Effector memory CD4-positive, alpha-beta T cell (primary cell): ENCODE data around the gene ABCF2.

Experiments
- DNase-seq, 3 donors: peaks; one replicate each; pipeline ENCODE4 v3.0.0-alpha.2; 2020
- H3K27ac ChIP-seq: 2 replicates; pipeline ENCODE4 v1.7.0; 2013; ENCODE audit warnings: mild to moderate bottlenecking, low read length, moderate library complexity; ENCODE audit not compliant: insufficient read depth, poor library complexity, severe bottlenecking
- H3K27me3 ChIP-seq: replicated peaks from 2 replicates; pipeline ENCODE4 v1.7.0; 2013; ENCODE audit warnings: mild to moderate bottlenecking, low read length; ENCODE audit not compliant: insufficient read depth, control insufficient read depth, poor library complexity, severe bottlenecking
- H3K36me3 ChIP-seq: 2 replicates; pipeline ENCODE4 v1.7.0; 2013; ENCODE audit warnings: mild to moderate bottlenecking, low read length, moderate library complexity; ENCODE audit not compliant: control insufficient read depth, insufficient read depth
- H3K4me1 ChIP-seq: 2 replicates; pipeline ENCODE4 v1.7.0; 2013; ENCODE audit warnings: low read length, mild to moderate bottlenecking; ENCODE audit not compliant: control insufficient read depth, insufficient read depth, poor library complexity, severe bottlenecking
- H3K4me3 ChIP-seq: 2 replicates; pipeline ENCODE4 v1.7.0; 2013; ENCODE audit warnings: low read length, low read depth, mild to moderate bottlenecking; ENCODE audit not compliant: insufficient read depth, poor library complexity, severe bottlenecking
- H3K9me3 ChIP-seq: 2 replicates; pipeline ENCODE4 v1.7.0; 2013; ENCODE audit warnings: mild to moderate bottlenecking, low read length, moderate library complexity; ENCODE audit not compliant: control insufficient read depth

The ABCF2 gene

DNA sequence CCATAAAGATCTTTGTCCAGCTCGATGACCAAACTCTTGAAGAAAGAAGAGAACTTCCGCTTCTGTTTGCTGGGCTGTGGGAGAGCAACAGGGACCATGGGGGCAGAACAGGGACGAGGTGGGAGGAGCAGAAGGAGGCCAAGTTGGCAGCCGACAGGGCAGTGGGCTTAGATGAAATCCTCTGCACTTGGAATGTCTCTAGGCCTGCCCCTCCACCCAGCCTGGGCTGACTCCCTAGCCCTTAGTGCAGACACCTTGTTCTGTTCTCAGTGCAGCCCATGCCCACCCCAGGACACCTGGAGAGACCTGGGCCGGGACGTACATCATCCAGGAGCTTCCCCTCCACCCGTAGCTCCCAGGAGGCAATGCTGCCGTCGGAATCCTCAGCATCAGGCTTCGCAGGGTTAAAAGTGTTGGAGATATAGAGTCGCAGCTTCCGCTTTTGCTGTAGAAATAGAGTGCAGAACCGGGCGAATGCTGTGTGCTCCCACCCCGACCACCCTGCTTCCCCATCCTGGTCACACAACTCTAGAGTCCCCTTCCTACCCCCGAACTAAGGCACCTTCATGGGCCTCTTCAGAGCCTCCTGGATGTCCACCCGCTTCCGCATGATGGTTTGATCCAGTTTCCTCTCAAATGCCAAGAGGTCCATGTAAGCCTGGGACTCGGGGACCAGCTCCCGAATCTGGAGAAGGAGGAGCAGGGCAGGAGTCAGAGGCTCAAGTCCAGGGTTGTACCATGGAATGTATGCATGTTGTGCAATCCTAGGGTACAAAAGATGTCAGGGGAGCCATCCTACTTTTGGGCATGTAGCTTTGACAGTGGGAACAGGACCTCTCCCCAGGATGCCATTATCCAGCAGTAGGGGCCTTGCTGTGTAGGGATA lies 15.4 kb upstream of the ABCF2 start:
- DNase-seq, result no peak
- H3K4me1 ChIP-seq, result peaks cover 29% of the 10 kb centered on the region
- no peaks in the 10 kb centered on the region for H3K9me3 ChIP-seq
- no peak overlapping the region for H3K27ac ChIP-seq
- H3K36me3 ChIP-seq, result peaks cover 20% of the 10 kb centered on the region
- H3K27me3 ChIP-seq, result peaks cover 19% of the 10 kb centered on the region
- no peak overlapping the region for H3K4me3 ChIP-seq

DNA sequence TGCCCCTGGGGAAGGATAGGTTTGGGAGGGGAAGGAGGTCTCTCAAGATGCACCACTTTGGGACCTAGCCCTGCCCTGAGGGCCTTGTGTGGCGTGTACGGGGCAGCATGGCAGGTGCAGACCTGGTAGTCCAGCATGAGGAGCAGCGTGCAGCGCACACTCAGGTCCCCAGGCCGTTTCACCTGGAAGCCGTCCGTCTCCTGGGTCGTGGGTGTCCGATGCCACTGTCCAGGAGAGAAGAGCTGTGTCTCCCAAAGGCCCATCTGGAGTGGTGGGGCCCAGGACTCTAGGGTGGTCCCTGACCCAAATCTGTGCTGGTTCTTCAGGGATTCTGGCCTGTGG lies 14.7 kb upstream of the ABCF2 start:
- Histone ChIP-seq H3K36me3 (peaks cover 25% of the 10 kb centered on the region), H3K4me1 (peaks cover 29% of the 10 kb centered on the region)
- DNase-seq, result no peak

DNA sequence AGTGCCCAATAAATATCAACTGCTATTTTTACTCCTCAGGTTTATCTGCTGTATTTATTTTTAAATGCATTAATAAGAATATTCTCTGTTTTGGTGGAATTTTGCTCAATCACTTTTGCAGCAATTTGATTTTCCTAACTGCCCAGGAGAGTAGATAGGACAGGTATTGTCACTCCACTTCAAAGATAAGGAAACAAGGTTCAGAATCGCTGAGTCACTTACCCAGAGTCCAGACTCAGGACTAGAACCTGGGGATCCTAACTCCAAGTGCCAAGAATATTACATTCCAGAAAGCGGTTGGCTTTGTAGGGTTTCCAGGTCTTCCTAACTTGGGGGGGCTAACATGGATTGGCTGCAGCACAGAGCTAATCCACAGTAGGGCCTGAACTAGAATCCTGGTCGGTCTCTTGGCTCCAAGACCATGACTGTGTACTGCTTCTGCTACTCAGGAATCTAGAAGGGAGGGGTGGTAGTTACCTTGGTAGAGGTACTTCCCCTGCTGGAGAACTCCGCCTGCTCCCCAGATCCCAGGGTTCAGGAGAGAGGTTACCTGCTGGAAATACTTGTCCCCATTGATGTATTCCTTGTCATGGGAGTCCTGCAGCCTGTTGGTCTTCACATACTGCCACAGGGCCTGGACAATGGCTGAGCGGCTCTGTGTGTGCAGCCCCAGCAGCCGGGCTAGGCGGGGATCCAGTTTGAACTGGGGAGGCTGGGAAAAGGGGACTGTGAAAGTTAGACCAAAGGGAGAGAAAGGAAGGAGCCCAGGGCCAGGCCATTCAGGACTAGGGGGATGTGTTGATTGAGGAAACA lies 14.1 kb upstream of the ABCF2 start:
- DNase-seq, result no peak
- Histone ChIP-seq H3K27me3 (peaks cover 12% of the 10 kb centered on the region), H3K9me3 (no peaks in the 10 kb centered on the region), H3K36me3 (peaks cover 31% of the 10 kb centered on the region), H3K4me1 (peaks cover 29% of the 10 kb centered on the region), H3K27ac (no peak overlapping the region), H3K4me3 (no peak overlapping the region)

More for the DNA sequence above, 14.7 kb upstream of the ABCF2 start:
- H3K27me3 ChIP-seq, result peaks cover 14% of the 10 kb centered on the region
- no peak overlapping the region for H3K27ac ChIP-seq
- no peak overlapping the region for H3K4me3 ChIP-seq
- no peaks in the 10 kb centered on the region for H3K9me3 ChIP-seq

DNA sequence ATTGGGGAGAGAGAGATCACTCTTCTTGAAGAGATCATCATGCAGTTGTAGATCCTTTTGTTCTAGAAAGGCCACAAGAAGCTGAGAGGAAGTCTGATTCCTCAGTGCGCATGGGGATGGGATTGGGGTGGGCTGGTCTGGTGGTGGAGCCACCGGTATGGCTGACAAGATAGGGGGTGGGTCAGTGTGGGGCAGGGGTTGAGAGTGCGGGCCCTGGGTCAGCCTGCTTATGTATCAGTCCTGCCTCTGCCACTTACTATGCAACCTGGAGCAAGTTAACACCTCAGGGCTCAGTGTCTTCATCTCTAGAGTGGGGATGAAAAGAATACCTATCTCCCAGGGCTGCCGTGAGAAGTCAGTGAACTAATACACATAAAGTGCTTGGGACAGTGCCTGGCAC lies 13.5 kb upstream of the ABCF2 start:
- H3K36me3 ChIP-seq, result peaks cover 37% of the 10 kb centered on the region

DNA sequence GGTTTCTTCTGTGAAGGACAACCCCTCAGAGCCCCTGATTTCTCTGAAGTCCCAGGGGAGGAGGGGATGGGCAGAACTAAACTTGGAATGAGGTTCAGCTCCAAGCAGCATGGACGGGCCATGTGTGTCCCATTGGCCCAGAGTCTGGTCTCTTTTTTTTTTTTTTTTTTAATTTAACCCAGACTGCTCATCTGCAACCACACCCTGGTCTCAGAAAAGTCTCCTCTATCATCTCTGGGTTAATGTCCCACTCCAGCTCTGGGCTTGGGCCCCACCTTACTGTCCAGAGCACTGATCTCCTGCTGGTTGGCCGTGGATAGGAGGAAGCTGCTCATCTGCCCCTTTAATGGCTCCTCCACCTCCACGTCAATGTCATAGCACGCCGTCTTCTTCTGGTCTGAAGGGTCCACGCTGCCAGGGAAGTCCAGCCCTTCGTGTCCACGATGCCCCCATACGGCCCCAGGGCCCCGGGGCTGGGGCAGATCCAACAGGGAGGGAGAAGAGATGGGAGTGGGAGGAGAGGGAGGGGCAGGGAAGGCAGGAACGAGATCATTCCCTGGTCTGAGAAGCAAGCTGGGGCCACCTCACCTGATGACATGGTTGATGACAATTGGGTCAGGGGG lies 12.9 kb upstream of the ABCF2 start:
- Histone ChIP-seq H3K9me3 (no peaks in the 10 kb centered on the region), H3K4me1 (peaks cover 20% of the 10 kb centered on the region), H3K4me3 (no peak overlapping the region), H3K27ac (no peak overlapping the region), H3K27me3 (peaks cover 6% of the 10 kb centered on the region), H3K36me3 (peaks cover 43% of the 10 kb centered on the region)
- DNase-seq, result no peak

More for the DNA sequence above, 13.5 kb upstream of the ABCF2 start:
- Histone ChIP-seq H3K4me1 (peaks cover 24% of the 10 kb centered on the region), H3K27ac (no peak overlapping the region), H3K4me3 (no peak overlapping the region), H3K9me3 (no peaks in the 10 kb centered on the region), H3K27me3 (peaks cover 6% of the 10 kb centered on the region)
- no peak for DNase-seq

DNA sequence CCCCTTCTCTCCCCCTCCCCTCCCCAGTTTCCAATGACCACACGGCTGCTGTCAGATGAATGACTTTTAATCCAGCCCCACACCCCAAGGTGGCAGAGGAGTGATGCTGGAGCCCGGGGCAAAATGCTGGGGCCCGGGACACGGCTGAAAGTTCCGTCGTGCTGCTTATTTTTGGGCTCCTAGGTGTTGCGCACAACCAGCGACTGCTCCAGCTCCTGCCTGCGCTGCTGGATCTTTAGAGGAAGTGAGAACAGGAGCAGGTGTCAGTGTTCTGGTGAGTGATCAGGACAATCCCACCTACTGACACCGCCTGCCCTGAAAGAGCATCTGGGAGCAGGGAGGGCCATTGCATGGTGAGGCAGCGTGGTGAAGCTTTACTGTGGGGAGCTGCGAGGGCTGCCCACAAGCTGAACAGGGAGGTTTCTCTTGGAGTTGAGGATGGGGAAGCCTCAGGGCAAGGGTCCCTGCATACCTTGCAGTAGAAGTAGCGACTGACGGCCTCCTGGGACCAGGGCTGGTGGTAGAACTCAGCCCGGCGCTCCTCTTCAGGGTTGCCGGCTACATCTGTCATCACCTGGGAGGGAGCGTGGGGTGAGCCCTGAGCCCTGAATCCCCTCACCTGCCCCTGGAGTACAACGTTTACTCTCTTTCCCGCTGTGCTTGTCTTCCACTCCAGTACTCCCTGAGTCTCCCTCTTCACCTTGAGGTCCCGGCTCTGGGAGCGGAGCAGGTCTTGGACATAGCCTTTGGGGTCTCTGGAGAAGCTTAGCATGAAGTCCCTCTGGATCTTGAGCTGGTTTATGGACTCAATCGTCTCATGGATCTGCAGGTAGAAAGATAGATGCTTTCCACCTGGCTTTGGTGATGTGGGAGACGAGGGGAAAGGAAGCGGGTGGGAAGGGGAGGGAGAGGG lies 12.2 kb upstream of the ABCF2 start:
- no peak for DNase-seq
- Histone ChIP-seq H3K27ac (no peak overlapping the region), H3K27me3 (no peaks in the 10 kb centered on the region), H3K9me3 (no peaks in the 10 kb centered on the region), H3K36me3 (peaks cover 46% of the 10 kb centered on the region), H3K4me3 (no peak overlapping the region), H3K4me1 (peaks cover 15% of the 10 kb centered on the region)

DNA sequence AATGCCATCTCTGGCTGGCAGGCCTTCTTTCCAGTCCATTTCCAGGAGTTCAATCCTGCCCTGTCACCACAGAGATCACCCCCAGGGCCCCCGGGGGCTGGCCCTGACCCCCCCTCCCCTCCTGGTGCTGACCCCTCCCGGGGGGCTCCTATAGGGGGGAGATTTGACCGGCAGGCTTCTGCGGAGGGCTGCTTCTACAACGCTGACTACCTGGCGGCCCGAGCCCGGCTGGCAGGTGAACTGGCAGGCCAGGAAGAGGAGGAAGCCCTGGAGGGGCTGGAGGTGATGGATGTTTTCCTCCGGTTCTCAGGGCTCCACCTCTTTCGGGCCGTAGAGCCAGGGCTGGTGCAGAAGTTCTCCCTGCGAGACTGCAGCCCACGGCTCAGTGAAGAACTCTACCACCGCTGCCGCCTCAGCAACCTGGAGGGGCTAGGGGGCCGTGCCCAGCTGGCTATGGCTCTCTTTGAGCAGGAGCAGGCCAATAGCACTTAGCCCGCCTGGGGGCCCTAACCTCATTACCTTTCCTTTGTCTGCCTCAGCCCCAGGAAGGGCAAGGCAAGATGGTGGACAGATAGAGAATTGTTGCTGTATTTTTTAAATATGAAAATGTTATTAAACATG lies 11.3 kb upstream of the ABCF2 start:
- H3K4me3 ChIP-seq, result no peak overlapping the region
- no peaks in the 10 kb centered on the region for H3K9me3 ChIP-seq
- H3K36me3 ChIP-seq, result peaks cover 46% of the 10 kb centered on the region
- H3K4me1 ChIP-seq, result peaks cover 15% of the 10 kb centered on the region
- H3K27ac ChIP-seq, result no peak overlapping the region
- DNase-seq, result no peak
- no peaks in the 10 kb centered on the region for H3K27me3 ChIP-seq

DNA sequence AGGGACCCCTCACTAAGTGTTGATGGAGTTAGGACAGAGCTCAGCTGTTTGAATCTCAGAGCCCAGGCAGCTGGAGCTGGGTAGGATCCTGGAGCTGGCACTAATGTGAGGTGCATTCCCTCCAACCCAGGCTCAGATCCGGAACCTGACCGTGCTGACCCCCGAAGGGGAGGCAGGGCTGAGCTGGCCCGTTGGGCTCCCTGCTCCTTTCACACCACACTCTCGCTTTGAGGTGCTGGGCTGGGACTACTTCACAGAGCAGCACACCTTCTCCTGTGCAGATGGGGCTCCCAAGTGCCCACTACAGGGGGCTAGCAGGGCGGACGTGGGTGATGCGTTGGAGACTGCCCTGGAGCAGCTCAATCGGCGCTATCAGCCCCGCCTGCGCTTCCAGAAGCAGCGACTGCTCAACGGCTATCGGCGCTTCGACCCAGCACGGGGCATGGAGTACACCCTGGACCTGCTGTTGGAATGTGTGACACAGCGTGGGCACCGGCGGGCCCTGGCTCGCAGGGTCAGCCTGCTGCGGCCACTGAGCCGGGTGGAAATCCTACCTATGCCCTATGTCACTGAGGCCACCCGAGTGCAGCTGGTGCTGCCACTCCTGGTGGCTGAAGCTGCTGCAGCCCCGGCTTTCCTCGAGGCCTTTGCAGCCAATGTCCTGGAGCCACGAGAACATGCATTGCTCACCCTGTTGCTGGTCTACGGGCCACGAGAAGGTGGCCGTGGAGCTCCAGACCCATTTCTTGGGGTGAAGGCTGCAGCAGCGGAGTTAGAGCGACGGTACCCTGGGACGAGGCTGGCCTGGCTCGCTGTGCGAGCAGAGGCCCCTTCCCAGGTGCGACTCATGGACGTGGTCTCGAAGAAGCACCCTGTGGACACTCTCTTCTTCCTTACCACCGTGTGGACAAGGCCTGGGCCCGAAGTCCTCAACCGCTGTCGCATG lies 10.5 kb upstream of the ABCF2 start:
- Histone ChIP-seq H3K4me1 (peaks cover 13% of the 10 kb centered on the region), H3K27me3 (no peaks in the 10 kb centered on the region), H3K27ac (no peak overlapping the region), H3K4me3 (no peak overlapping the region), H3K36me3 (peaks cover 46% of the 10 kb centered on the region), H3K9me3 (no peaks in the 10 kb centered on the region)
- no peak for DNase-seq
